Mesothelial cell of epicardium (in vitro differentiated cells): ENCODE data around the gene PDE6A. TPM values are rescaled to one million over a fixed set of nuclear protein-coding genes. Genes with fewer than 3 reads are reported as not detected.

Experiments
- DNase-seq, 2 experiments: peaks; one replicate each; pipeline ENCODE4 v3.0.0; 2021; ENCODE audit warnings: low spot score in 2 of 2; ENCODE audit not compliant: unreplicated experiment in 2 of 2
- H3K27ac Mint-ChIP-seq: 2 replicates; pipeline ENCODE4 v1.8.0; 2021; ENCODE audit warnings: mixed read lengths
- H3K27me3 Mint-ChIP-seq: 2 replicates; pipeline ENCODE4 v1.8.0; 2021; ENCODE audit warnings: low read depth, mixed read lengths
- H3K36me3 Mint-ChIP-seq: 2 replicates; pipeline ENCODE4 v1.8.0; 2021; ENCODE audit warnings: mixed read lengths
- H3K4me1 Mint-ChIP-seq: 2 replicates; pipeline ENCODE4 v1.8.0; 2021; ENCODE audit warnings: mixed read lengths
- H3K4me3 Mint-ChIP-seq: 2 replicates; pipeline ENCODE4 v1.8.0; 2021; ENCODE audit warnings: mild to moderate bottlenecking, moderate library complexity, mixed read lengths
- H3K9me3 Mint-ChIP-seq: 2 replicates; pipeline ENCODE4 v1.8.0; 2021; ENCODE audit warnings: mixed read lengths
- total RNA-seq: library from RNA; stranded (reverse); gene quantifications from 3 replicates; pipeline ENCODE4 v1.2.1, GENCODE V29; 2021
- TF ChIP-seq, protein P1 (sequence below): fragments of 200-600 bp; sonication (generic); IDR thresholded peaks from one replicate; pipeline ENCODE4 v1.5.0; 2021; ENCODE audit warnings: antibody characterized with exemption; ENCODE audit not compliant: unreplicated experiment

The PDE6A gene
- total RNA-seq, 1 donor from 2014 or later: 0.18 TPM

DNA sequence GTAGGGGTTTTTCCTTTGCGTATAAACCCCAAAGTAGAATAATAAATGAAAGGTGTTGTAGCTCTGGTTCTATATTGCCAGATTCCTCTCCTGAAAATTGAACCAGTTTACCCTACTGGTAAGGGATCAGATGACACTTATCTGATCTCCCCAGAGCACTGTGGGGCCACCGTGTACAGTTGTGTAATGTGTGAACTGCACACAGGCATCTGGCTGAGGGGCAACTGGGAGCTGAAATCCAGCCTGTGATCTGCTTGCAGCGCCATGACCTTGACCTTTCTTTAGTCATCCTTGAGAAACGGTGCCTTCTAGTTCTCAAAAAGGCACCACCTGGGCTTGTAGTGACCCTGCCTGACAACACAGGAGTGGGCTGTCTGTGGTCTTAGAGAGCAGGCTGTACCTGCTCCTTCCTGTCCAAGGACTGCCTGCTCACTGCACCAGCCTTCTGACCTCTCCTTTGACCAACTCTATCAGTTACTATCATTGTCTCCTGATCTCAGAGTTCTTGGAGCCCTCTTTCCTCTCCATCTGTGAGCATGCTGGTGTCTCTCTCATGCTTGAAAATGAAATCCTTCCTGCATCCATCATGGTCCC lies 40.2 kb downstream of the PDE6A start:
- TF ChIP-seq, protein P1, sequence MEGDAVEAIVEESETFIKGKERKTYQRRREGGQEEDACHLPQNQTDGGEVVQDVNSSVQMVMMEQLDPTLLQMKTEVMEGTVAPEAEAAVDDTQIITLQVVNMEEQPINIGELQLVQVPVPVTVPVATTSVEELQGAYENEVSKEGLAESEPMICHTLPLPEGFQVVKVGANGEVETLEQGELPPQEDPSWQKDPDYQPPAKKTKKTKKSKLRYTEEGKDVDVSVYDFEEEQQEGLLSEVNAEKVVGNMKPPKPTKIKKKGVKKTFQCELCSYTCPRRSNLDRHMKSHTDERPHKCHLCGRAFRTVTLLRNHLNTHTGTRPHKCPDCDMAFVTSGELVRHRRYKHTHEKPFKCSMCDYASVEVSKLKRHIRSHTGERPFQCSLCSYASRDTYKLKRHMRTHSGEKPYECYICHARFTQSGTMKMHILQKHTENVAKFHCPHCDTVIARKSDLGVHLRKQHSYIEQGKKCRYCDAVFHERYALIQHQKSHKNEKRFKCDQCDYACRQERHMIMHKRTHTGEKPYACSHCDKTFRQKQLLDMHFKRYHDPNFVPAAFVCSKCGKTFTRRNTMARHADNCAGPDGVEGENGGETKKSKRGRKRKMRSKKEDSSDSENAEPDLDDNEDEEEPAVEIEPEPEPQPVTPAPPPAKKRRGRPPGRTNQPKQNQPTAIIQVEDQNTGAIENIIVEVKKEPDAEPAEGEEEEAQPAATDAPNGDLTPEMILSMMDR: no peak
- Mint-ChIP-seq H3K27ac (no peak overlapping the region), H3K4me3 (no peak overlapping the region), H3K4me1 (peaks cover 7% of the 10 kb centered on the region), H3K27me3 (no peaks in the 10 kb centered on the region), H3K36me3 (no peaks in the 10 kb centered on the region), H3K9me3 (no peaks in the 10 kb centered on the region)
- DNase-seq: no peak

DNA sequence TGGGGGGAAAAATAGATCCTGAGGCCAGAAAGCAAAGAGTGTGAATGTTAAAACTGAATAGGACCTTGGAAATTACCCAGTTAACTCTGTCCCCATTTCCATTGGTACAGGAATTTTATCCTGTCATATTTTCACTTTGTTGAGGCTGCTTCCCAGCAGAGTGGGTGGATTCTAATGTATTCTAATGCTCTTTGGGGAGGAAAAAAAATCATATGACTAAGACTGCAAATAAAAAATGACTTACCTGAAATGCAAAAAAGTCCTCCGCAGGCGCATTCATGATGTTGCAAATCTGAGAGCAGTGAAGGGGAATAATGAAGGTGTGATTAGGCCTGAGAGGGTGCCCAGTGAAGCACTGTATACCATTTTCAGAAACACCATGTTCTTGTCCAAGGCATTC lies 41.2 kb downstream of the PDE6A start:
- Mint-ChIP-seq H3K27me3 (no peaks in the 10 kb centered on the region), H3K4me1 (peaks cover 7% of the 10 kb centered on the region), H3K4me3 (no peak overlapping the region), H3K27ac (no peak overlapping the region), H3K9me3 (no peaks in the 10 kb centered on the region), H3K36me3 (no peaks in the 10 kb centered on the region)
- TF ChIP-seq, protein P1: no peak
- no peak for DNase-seq

DNA sequence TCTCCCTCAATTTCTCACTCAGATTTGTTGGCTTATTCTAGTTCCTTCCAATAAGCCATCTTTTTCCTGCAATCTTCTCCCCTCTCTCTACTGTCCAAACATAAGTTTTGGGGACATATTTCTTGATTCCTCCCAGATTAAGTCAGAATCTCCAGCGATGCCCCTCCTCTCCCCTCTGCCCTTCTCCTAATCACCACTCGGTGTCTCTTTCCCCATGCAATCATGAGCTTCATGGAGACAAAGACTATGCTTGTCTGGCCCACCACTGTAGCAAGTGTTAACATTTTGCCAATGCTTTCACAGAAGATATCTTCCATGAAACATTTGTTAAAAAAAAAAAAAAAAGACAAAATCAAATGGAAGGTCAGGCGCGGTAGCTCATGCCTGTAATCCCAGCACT lies 42.4 kb downstream of the PDE6A start:
- no peaks in the 10 kb centered on the region for H3K36me3 Mint-ChIP-seq
- no peak overlapping the region for H3K4me3 Mint-ChIP-seq
- peaks cover 7% of the 10 kb centered on the region for H3K4me1 Mint-ChIP-seq
- no peaks in the 10 kb centered on the region for H3K27me3 Mint-ChIP-seq
- H3K27ac Mint-ChIP-seq: no peak overlapping the region
- TF ChIP-seq, protein P1: no peak
- DNase-seq: no peak
- H3K9me3 Mint-ChIP-seq: no peaks in the 10 kb centered on the region

DNA sequence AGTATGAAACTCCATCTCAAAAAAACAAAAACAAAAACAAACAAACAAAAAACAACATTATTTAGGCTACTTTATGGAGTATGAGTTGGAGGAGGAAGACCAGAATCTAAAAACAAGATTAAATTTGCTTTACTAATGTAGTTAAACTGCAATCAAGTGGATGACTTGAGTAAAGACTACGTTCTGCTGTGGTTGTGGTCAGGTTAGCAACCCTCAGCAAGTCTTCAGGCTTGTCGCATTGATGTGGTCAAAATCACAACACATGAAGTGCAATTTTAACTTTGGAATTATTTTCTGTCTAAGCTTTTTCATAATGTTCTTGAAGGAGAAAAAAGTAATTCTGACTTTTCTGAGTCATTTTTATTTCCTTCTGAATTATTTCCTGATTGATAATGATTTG lies 43.1 kb downstream of the PDE6A start:
- no peaks in the 10 kb centered on the region for H3K36me3 Mint-ChIP-seq
- H3K27ac Mint-ChIP-seq: no peak overlapping the region
- TF ChIP-seq, protein P1: no peak
- no peaks in the 10 kb centered on the region for H3K27me3 Mint-ChIP-seq
- H3K9me3 Mint-ChIP-seq: no peaks in the 10 kb centered on the region
- peaks cover 11% of the 10 kb centered on the region for H3K4me1 Mint-ChIP-seq
- DNase-seq: no peak
- H3K4me3 Mint-ChIP-seq: no peak overlapping the region

DNA sequence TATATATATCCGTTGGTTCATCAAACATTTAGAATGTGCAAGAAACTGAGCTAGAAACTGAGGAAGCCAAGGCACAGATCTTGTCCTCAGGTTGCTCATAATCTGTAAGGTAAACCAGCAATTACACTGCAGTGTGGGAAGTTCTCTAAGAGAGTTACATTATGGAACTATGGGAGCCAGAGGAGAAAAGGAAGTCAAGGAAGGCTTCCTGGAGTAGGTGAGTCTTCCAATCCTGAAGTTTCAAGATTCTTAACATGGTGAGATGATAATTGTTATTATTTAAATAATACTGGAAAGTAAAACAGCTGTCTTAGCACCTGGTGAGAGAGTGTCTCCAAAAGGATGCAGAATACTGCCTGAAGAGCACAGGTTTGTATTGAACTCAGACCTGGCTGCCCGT lies 44.2 kb downstream of the PDE6A start:
- H3K9me3 Mint-ChIP-seq: no peaks in the 10 kb centered on the region
- H3K27ac Mint-ChIP-seq: no peak overlapping the region
- no peaks in the 10 kb centered on the region for H3K27me3 Mint-ChIP-seq
- TF ChIP-seq, protein P1: no peak
- H3K4me1 Mint-ChIP-seq: peaks cover 22% of the 10 kb centered on the region
- no peak overlapping the region for H3K4me3 Mint-ChIP-seq
- H3K36me3 Mint-ChIP-seq: no peaks in the 10 kb centered on the region
- DNase-seq: no peak

DNA sequence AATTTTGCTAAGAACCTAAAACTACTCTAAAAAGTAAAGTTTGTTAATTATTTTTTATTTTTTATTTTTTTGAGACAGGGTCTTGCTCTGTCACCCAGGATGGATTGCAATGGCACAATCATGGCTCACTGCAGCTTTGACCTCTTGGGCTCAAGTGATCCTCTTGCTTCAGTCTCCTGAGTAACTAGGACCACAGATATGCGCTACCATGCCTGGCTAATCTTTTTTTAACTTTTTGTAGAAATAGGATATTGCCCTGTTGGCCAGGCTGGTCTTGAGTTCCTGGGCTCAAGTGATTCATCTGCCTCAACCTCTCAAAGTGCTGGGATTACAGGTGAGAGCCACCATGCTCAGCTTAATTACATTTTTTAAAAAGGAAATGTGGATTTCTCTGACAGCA lies 45.8 kb downstream of the PDE6A start:
- Mint-ChIP-seq H3K36me3 (no peaks in the 10 kb centered on the region), H3K27me3 (no peaks in the 10 kb centered on the region), H3K9me3 (no peaks in the 10 kb centered on the region), H3K27ac (no peak overlapping the region), H3K4me1 (peaks cover 20% of the 10 kb centered on the region), H3K4me3 (no peak overlapping the region)
- no peak for DNase-seq
- TF ChIP-seq, protein P1: no peak
